Measurements from ENCODE around the gene NEU2. TPM values are rescaled to one million over a fixed set of nuclear protein-coding genes. Genes with fewer than 3 reads are reported as not detected.

The NEU2 gene
- total and polyA plus RNA-seq, 2 of the 13 experiments (the other 11 are each of a cell fraction or from before 2014, with no cell fraction given) = not detected

DNA sequence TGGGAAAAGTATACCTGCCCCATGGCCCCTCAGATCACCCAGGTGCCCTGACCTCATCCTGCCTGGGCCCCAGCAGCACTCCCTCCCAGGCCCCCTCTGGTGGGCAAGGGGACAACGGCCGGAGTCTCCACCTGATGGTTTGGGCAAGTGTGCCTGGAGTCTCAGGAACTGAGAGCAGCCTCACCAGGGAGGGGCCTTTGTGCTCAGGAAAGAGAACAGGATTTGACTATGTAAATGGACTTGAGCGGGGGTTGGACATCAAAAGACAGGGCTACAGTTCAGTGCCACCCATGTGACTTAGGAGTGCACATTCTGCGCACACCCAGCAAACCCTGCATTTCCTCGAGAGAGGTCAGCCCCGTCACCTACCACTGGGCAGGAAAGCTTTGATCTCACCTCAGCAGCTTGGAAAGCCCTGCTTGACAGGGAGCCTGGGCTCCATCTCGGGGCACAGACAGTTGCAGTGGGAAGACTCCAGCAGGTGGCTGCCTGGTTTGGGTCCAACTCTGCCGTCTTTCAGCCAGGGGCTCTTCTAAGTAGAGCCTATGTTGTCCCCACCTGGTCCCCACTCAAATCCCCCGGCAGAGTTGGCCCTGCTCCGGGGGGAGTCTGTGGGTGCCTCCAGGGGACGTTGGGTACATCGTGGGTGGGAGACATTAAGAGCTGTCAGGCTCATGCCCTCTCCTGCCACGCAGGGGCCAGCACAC lies 30.9 kb downstream of the NEU2 start (continued):
- TF ChIP-seq ZSCAN29 (CRISPR knock-in tag; conservative IDR thresholded peaks at IDR 0.05) = no peak; the same call in 1 of the 2 replicates
- TF ChIP-seq, protein P1, sequence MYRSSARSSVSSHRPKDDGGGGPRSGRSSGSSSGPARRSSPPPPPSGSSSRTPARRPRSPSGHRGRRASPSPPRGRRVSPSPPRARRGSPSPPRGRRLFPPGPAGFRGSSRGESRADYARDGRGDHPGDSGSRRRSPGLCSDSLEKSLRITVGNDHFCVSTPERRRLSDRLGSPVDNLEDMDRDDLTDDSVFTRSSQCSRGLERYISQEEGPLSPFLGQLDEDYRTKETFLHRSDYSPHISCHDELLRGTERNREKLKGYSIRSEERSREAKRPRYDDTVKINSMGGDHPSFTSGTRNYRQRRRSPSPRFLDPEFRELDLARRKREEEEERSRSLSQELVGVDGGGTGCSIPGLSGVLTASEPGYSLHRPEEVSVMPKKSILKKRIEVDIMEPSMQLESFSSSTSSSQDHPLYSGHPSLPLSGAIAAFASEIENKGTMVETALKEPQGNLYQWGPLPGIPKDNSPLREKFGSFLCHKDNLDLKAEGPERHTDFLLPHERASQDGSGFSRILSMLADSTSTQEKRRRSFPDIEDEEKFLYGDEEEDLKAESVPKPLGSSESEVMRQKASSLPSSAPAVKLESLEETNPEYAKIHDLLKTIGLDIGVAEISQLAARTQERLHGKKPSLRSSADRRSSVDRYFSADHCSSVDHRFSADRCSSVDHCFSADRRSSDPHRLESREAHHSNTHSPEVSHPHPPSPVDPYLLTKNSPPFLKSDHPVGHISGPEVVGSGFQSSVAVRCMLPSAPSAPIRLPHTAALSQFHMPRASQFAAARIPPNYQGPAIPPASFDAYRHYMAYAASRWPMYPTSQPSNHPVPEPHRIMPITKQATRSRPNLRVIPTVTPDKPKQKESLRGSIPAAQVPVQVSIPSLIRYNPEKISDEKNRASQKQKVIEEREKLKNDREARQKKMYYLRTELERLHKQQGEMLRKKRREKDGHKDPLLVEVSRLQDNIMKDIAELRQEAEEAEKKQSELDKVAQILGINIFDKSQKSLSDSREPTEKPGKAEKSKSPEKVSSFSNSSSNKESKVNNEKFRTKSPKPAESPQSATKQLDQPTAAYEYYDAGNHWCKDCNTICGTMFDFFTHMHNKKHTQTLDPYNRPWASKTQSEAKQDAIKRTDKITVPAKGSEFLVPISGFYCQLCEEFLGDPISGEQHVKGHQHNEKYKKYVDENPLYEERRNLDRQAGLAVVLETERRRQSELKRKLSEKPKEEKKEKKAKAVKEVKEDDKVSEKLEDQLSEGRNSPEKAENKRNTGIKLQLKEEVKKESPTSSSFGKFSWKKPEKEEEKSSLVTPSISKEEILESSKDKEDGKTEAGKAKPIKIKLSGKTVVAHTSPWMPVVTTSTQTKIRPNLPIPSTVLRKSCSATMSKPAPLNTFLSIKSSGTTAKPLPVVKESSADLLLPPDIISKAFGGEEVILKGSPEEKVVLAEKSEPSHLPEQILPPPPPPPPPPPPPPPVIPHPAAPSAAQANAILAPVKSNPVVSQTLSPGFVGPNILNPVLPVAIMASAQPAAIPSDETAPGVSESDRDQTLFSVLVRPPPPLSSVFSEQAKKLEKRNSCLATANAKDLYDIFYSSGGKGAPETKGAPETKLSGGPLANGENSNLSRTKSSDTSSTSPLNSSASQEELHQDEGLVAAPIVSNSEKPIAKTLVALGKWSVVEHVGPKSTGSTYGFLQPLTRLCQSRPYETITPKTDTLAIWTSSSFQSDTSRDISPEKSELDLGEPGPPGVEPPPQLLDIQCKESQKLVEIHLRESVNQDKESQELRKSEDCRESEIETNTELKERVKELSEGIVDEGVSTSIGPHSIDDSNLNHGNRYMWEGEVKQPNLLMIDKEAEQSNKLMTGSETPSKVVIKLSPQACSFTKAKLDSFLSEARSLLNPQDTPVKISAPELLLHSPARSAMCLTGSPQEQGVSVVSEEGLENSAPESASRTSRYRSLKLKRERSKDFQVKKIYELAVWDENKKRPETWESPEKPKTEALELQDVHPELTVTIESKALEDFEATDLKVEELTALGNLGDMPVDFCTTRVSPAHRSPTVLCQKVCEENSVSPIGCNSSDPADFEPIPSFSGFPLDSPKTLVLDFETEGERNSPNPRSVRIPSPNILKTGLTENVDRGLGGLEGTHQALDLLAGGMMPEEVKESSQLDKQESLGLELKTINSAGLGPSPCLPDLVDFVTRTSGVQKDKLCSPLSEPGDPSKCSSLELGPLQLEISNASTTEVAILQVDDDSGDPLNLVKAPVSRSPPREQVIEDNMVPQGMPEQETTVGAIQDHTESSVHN (CRISPR knock-in tag; IDR thresholded peaks at IDR 0.05) = no peak
- 0 out of 2 replicates have a peak, but pooled peaks have one; percentile 24 for TF ChIP-seq TSC22D2 (CRISPR knock-in tag; IDR thresholded peaks at IDR 0.05; ENCODE audit: borderline replicate concordance)
- peak; percentile 86; the same call in 1 of the 2 replicates for TF ChIP-seq ZNF598 (CRISPR knock-in tag; IDR thresholded peaks at IDR 0.05; ENCODE audit: borderline replicate concordance)
- TF ChIP-seq ZNF30 (CRISPR knock-in tag; IDR thresholded peaks at IDR 0.05) = no peak
- TF ChIP-seq ZNF264 (CRISPR knock-in tag; IDR thresholded peaks at IDR 0.05) = peak; percentile 90; the same call in 1 of the 2 replicates
- no peak for TF ChIP-seq FOXK2 (IDR thresholded peaks at IDR 0.05)
- peak; percentile 76 for TF ChIP-seq ZNF749 (CRISPR knock-in tag; IDR thresholded peaks at IDR 0.05; ENCODE audit: borderline replicate concordance)
- TF ChIP-seq, protein P2, sequence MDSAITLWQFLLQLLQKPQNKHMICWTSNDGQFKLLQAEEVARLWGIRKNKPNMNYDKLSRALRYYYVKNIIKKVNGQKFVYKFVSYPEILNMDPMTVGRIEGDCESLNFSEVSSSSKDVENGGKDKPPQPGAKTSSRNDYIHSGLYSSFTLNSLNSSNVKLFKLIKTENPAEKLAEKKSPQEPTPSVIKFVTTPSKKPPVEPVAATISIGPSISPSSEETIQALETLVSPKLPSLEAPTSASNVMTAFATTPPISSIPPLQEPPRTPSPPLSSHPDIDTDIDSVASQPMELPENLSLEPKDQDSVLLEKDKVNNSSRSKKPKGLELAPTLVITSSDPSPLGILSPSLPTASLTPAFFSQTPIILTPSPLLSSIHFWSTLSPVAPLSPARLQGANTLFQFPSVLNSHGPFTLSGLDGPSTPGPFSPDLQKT (CRISPR knock-in tag; IDR thresholded peaks at IDR 0.05; ENCODE audit: borderline replicate concordance) = no peak
- TF ChIP-seq, protein P3, sequence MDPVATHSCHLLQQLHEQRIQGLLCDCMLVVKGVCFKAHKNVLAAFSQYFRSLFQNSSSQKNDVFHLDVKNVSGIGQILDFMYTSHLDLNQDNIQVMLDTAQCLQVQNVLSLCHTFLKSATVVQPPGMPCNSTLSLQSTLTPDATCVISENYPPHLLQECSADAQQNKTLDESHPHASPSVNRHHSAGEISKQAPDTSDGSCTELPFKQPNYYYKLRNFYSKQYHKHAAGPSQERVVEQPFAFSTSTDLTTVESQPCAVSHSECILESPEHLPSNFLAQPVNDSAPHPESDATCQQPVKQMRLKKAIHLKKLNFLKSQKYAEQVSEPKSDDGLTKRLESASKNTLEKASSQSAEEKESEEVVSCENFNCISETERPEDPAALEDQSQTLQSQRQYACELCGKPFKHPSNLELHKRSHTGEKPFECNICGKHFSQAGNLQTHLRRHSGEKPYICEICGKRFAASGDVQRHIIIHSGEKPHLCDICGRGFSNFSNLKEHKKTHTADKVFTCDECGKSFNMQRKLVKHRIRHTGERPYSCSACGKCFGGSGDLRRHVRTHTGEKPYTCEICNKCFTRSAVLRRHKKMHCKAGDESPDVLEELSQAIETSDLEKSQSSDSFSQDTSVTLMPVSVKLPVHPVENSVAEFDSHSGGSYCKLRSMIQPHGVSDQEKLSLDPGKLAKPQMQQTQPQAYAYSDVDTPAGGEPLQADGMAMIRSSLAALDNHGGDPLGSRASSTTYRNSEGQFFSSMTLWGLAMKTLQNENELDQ (CRISPR knock-in tag; IDR thresholded peaks at IDR 0.05; ENCODE audit: borderline replicate concordance) = 0 out of 2 replicates have a peak, but pooled peaks have one; percentile 12
- no peak for TF ChIP-seq PLRG1 (conservative IDR thresholded peaks at IDR 0.05)
- TF ChIP-seq, protein P4, sequence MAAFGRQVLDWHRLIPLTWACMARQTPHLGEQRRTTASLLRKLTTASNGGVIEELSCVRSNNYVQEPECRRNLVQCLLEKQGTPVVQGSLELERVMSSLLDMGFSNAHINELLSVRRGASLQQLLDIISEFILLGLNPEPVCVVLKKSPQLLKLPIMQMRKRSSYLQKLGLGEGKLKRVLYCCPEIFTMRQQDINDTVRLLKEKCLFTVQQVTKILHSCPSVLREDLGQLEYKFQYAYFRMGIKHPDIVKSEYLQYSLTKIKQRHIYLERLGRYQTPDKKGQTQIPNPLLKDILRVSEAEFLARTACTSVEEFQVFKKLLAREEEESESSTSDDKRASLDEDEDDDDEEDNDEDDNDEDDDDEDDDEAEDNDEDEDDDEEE (CRISPR knock-in tag; IDR thresholded peaks at IDR 0.05) = 0 out of 2 replicates have a peak, but pooled peaks have one; percentile 77
- no peak; the same call in 1 of the 2 replicates for TF ChIP-seq ARHGAP35 (CRISPR knock-in tag; IDR thresholded peaks at IDR 0.05; ENCODE audit: borderline replicate concordance)
- TF ChIP-seq RBM22 (optimal IDR thresholded peaks at IDR 0.05; ENCODE audit: low read length) = no peak
- TF ChIP-seq ZNF510 (CRISPR knock-in tag; IDR thresholded peaks at IDR 0.05; ENCODE audit: low read depth) = no peak

All from HepG2 (cell line).